Endodermal cell (in vitro differentiated cells): Measurements from ENCODE around the gene CEP112. TPM values are rescaled to one million over a fixed set of nuclear protein-coding genes. Genes with fewer than 3 reads are reported as not detected.

Source experiments
- DNase-seq: peaks from one replicate; pipeline ENCODE4 v3.0.0-alpha.2; 2017
- H3K27ac ChIP-seq: 2 replicates; pipeline ENCODE4 v1.5.1; 2013; ENCODE audit warnings: mild to moderate bottlenecking, low read depth, low read length, moderate library complexity
- H3K27me3 ChIP-seq: 2 replicates; pipeline ENCODE4 v1.6.1; 2013; ENCODE audit warnings: mild to moderate bottlenecking, low read length, moderate library complexity; ENCODE audit not compliant: insufficient read depth, control insufficient read depth, poor library complexity, severe bottlenecking
- H3K36me3 ChIP-seq: 2 replicates; pipeline ENCODE4 v1.7.0; 2013; ENCODE audit warnings: mild to moderate bottlenecking, low read length, moderate library complexity; ENCODE audit not compliant: control insufficient read depth, insufficient read depth
- H3K4me1 ChIP-seq: one replicate; pipeline ENCODE4 v1.7.0; 2013; ENCODE audit warnings: low read length; ENCODE audit not compliant: control insufficient read depth, insufficient read depth
- H3K4me3 ChIP-seq: 2 replicates; pipeline ENCODE4 v1.5.1; 2013; ENCODE audit warnings: mild to moderate bottlenecking, low read length, moderate library complexity
- H3K9ac ChIP-seq: 2 replicates; pipeline ENCODE4 v1.6.1; 2013; ENCODE audit warnings: mild to moderate bottlenecking, low read length, moderate library complexity; ENCODE audit not compliant: poor library complexity, severe bottlenecking; ENCODE audit errors: extremely low read depth
- H3K9me3 ChIP-seq: 2 replicates; pipeline ENCODE4 v1.6.1; 2013; ENCODE audit warnings: mild to moderate bottlenecking, low read length, moderate library complexity; ENCODE audit not compliant: control insufficient read depth
- H3K27ac Mint-ChIP-seq: 2 replicates; pipeline ENCODE4 v1.8.0; 2020; ENCODE audit warnings: mixed read lengths
- H3K27me3 Mint-ChIP-seq: 2 replicates; pipeline ENCODE4 v1.8.0; 2021; ENCODE audit warnings: mild to moderate bottlenecking, mixed read lengths; ENCODE audit not compliant: insufficient read depth
- H3K36me3 Mint-ChIP-seq: 2 replicates; pipeline ENCODE4 v1.8.0; 2020; ENCODE audit warnings: low read depth, mixed read lengths
- H3K4me1 Mint-ChIP-seq: 2 replicates; pipeline ENCODE4 v1.8.0; 2020; ENCODE audit warnings: mixed read lengths
- H3K4me3 Mint-ChIP-seq: 2 replicates; pipeline ENCODE4 v1.8.0; 2020; ENCODE audit warnings: mild to moderate bottlenecking, moderate library complexity, mixed read lengths
- H3K9me3 Mint-ChIP-seq: 2 replicates; pipeline ENCODE4 v1.8.0; 2020; ENCODE audit warnings: mild to moderate bottlenecking, mixed read lengths
- WGBS, 2 experiments: methylation state at CpG; one replicate each; pipeline versions ENCODE4 v1.1.5 to v1.1.7; 2013; ENCODE audit warnings: missing lambda C conversion rate in 2 of 2, mixed read lengths in 1 of 2; ENCODE audit not compliant: insufficient coverage in 1 of 2, insufficient read length in 1 of 2; 5-methylcytosine and 5-hydroxymethylcytosine counted together
- total RNA-seq, 2 donors: library from RNA; stranded (reverse); fragmentation: NEBNext Ultra II Directional in 1 of 2; extraction: Animal tissue kit (Norgen Biotek cat#: 25700) in 1 of 2; gene quantifications; 2 replicates in 1 of 2; 3 replicates in 1 of 2; pipeline ENCODE4 v1.2.1, GENCODE V29; 2021
- TF ChIP-seq, protein P1 (sequence below): fragments of 200-600 bp; sonication (generic); conservative IDR thresholded peaks from 2 replicates; pipeline ENCODE4 v1.5.0; 2021; ENCODE audit warnings: antibody characterized with exemption, mild to moderate bottlenecking

Gene CEP112
- total RNA-seq, 2 donors from 2014 or later, result 15.2 to 21.4 TPM

DNA sequence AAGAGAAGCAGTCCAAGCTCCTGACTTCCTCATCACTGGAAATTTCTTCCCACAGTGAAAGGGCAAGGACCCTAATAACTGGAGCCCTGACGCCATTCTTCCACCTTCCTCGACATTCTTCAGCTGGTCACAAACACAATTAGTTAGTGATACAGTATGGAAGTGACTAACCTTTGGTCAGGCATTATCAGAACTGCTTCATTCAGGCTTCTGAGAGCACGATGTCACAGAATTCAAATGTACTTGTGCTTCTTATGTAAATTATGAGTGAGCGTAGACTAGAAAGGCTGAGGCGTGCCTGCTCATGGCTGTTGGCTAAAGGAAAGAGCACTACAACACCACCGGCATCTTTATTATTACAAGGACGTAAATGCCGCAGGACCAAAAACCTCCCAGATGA is 327.5 kb downstream of the CEP112 start:
- Histone ChIP-seq H3K27ac (no peak overlapping the region), H3K9me3 (no peaks in the 10 kb centered on the region), H3K4me3 (no peak overlapping the region), H3K36me3 (no peaks in the 10 kb centered on the region), H3K9ac (no peak overlapping the region), H3K27me3 (no peaks in the 10 kb centered on the region), H3K4me1 (no peaks in the 10 kb centered on the region)
- Mint-ChIP-seq H3K27ac (no peak overlapping the region), H3K9me3 (peaks cover 8% of the 10 kb centered on the region), H3K4me3 (no peak overlapping the region), H3K27me3 (no peaks in the 10 kb centered on the region), H3K36me3 (peaks cover 6% of the 10 kb centered on the region), H3K4me1 (no peaks in the 10 kb centered on the region)
- DNase-seq, result no peak
- TF ChIP-seq, protein P1, sequence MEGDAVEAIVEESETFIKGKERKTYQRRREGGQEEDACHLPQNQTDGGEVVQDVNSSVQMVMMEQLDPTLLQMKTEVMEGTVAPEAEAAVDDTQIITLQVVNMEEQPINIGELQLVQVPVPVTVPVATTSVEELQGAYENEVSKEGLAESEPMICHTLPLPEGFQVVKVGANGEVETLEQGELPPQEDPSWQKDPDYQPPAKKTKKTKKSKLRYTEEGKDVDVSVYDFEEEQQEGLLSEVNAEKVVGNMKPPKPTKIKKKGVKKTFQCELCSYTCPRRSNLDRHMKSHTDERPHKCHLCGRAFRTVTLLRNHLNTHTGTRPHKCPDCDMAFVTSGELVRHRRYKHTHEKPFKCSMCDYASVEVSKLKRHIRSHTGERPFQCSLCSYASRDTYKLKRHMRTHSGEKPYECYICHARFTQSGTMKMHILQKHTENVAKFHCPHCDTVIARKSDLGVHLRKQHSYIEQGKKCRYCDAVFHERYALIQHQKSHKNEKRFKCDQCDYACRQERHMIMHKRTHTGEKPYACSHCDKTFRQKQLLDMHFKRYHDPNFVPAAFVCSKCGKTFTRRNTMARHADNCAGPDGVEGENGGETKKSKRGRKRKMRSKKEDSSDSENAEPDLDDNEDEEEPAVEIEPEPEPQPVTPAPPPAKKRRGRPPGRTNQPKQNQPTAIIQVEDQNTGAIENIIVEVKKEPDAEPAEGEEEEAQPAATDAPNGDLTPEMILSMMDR, result no peak
- 93 to 100% methylated on average over 2 to 6 of the region's 8 CpGs for WGBS, 2 experiments

DNA sequence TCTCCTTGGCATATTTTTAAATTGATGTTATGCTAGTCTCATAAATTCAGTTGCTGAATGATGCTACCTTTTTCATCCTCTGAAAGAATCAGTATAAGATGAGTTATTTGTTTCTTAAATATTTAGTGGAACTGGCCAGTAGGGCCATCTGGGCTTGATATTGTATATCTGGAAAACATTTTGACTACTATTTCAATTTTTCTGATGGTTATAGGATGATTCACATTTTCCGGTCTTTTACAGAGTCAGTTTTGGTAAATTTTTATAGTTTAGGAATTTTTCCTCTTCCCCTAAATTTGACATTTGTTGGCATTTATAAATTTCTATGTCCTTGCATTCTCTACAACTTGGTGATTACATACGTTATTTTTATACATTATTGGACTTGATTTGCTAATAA is 334.2 kb downstream of the CEP112 start:
- H3K4me1 ChIP-seq, result no peaks in the 10 kb centered on the region
- Mint-ChIP-seq H3K4me3 (no peak overlapping the region), H3K27ac (no peak overlapping the region), H3K36me3 (no peaks in the 10 kb centered on the region), H3K4me1 (peaks cover 1% of the 10 kb centered on the region), H3K9me3 (no peaks in the 10 kb centered on the region), H3K27me3 (no peaks in the 10 kb centered on the region)
- H3K36me3 ChIP-seq, result no peaks in the 10 kb centered on the region
- no peak overlapping the region for H3K27ac ChIP-seq
- H3K4me3 ChIP-seq, result no peak overlapping the region
- 88% methylated on average over 1 of the region's 2 CpGs; no CpG with 5 or more reads in 1 of the 2 experiments for WGBS, 2 experiments
- TF ChIP-seq, protein P1, result no peak
- no peak for DNase-seq
- no peaks in the 10 kb centered on the region for H3K9me3 ChIP-seq
- no peaks in the 10 kb centered on the region for H3K27me3 ChIP-seq
- no peak overlapping the region for H3K9ac ChIP-seq

DNA sequence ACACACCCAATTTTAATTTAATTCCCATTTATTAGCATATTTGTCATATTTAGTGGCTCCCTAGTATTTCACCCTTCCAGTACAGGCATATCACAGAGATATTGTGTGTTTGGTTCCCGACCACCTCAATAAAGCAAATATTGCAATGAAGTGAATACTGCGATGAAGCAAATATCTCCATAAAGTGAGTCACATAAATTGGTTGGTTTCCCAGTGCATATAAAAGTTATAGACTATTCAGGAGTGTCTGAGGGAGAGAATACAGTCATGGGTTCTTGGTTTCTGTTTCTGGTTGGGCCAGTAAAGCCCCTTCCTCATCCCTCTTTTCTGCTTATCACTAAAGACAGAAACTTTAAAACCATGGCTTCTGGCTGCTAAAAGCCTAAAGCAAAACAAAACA is 335.1 kb downstream of the CEP112 start:
- Histone ChIP-seq H3K9me3 (no peaks in the 10 kb centered on the region), H3K4me3 (no peak overlapping the region), H3K27ac (no peak overlapping the region), H3K27me3 (no peaks in the 10 kb centered on the region), H3K36me3 (no peaks in the 10 kb centered on the region), H3K4me1 (no peaks in the 10 kb centered on the region), H3K9ac (no peak overlapping the region)
- WGBS, 2 experiments, result 93 to 97% methylated on average over 2 of the region's 2 CpGs
- DNase-seq, result no peak
- Mint-ChIP-seq H3K36me3 (no peaks in the 10 kb centered on the region), H3K27ac (no peak overlapping the region), H3K4me1 (peaks cover 1% of the 10 kb centered on the region), H3K9me3 (no peaks in the 10 kb centered on the region), H3K27me3 (no peaks in the 10 kb centered on the region), H3K4me3 (no peak overlapping the region)
- TF ChIP-seq, protein P1, result no peak
